HG03571 (cell line): ENCODE measurements around the gene PDE10A.
A peak's percentile ranks its signal among the peaks of the same experiment; 100 is the strongest.
"Not testable (repeated sequence)": the region's sequence is repeated elsewhere in the genome, so short reads cannot be mapped to it uniquely, and the experiment has no call there.

Source experiments
- ATAC-seq: cut with Tn5 transposase; IDR thresholded peaks from one replicate; pipeline ENCODE4 v1.9.1; 2021; ENCODE audit not compliant: unreplicated experiment

The PDE10A gene

GRCh38 chr6:165558097-165558496, 104.9 kb downstream of the PDE10A start:
- ATAC-seq, result not testable (repeated sequence)

- no peak for ATAC-seq
These were observed 105.4 kb downstream of the PDE10A start for GRCh38 chr6:165557674-165558073.

GRCh38 chr6:165556116-165556843, 106.8 kb downstream of the PDE10A start:
- ATAC-seq, result no peak

- ATAC-seq, result not testable (repeated sequence)
These were observed 108.4 kb downstream of the PDE10A start for GRCh38 chr6:165554644-165555043.

- ATAC-seq, result no peak
These were observed 110.7 kb downstream of the PDE10A start for GRCh38 chr6:165552248-165552736.

GRCh38 chr6:165551828-165552227, 111.2 kb downstream of the PDE10A start:
- no peak for ATAC-seq

GRCh38 chr6:165548450-165548849, 114.6 kb downstream of the PDE10A start:
- no peak for ATAC-seq

- no peak for ATAC-seq
These were observed 117.2 kb downstream of the PDE10A start for GRCh38 chr6:165545806-165546205.

- no peak for ATAC-seq
These were observed 119.3 kb downstream of the PDE10A start for GRCh38 chr6:165543781-165544180.

- ATAC-seq, result no peak
These were observed 126.1 kb downstream of the PDE10A start for GRCh38 chr6:165536911-165537310.

- ATAC-seq, result no peak
These were observed 143.7 kb downstream of the PDE10A start for GRCh38 chr6:165519316-165519715.

GRCh38 chr6:165515963-165516624, 146.9 kb downstream of the PDE10A start:
- no peak for ATAC-seq

GRCh38 chr6:165514621-165515020, 148.4 kb downstream of the PDE10A start:
- no peak for ATAC-seq

- ATAC-seq, result peak; percentile 73
These were observed 151.2 kb downstream of the PDE10A start for GRCh38 chr6:165511807-165512206.

- ATAC-seq, result no peak
These were observed 154.6 kb downstream of the PDE10A start for GRCh38 chr6:165508321-165508869.

- no peak for ATAC-seq
These were observed 156.4 kb downstream of the PDE10A start for GRCh38 chr6:165506657-165507056.

GRCh38 chr6:165500214-165500907, 162.7 kb downstream of the PDE10A start:
- ATAC-seq, result not testable (repeated sequence)

GRCh38 chr6:165497472-165497871, 165.6 kb downstream of the PDE10A start:
- no peak for ATAC-seq

- no peak for ATAC-seq
These were observed 174.3 kb downstream of the PDE10A start for GRCh38 chr6:165488624-165489295.

GRCh38 chr6:165487950-165488349, 175.1 kb downstream of the PDE10A start:
- ATAC-seq, result no peak

GRCh38 chr6:165487347-165487746, 175.7 kb downstream of the PDE10A start:
- ATAC-seq, result no peak
